Measurements from ENCODE around the gene PTPN14.

- TF ChIP-seq, protein P1, sequence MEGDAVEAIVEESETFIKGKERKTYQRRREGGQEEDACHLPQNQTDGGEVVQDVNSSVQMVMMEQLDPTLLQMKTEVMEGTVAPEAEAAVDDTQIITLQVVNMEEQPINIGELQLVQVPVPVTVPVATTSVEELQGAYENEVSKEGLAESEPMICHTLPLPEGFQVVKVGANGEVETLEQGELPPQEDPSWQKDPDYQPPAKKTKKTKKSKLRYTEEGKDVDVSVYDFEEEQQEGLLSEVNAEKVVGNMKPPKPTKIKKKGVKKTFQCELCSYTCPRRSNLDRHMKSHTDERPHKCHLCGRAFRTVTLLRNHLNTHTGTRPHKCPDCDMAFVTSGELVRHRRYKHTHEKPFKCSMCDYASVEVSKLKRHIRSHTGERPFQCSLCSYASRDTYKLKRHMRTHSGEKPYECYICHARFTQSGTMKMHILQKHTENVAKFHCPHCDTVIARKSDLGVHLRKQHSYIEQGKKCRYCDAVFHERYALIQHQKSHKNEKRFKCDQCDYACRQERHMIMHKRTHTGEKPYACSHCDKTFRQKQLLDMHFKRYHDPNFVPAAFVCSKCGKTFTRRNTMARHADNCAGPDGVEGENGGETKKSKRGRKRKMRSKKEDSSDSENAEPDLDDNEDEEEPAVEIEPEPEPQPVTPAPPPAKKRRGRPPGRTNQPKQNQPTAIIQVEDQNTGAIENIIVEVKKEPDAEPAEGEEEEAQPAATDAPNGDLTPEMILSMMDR (conservative IDR thresholded peaks at IDR 0.05; ENCODE audit: low read depth in 2 of 2) = no peak
- TF ChIP-seq POLR2AphosphoS5 (IDR thresholded peaks at IDR 0.05; ENCODE audit: low read depth) (no peak), STAT1 (IDR thresholded peaks at IDR 0.05; ENCODE audit: unreplicated experiment) (no peak), EZH2 (IDR thresholded peaks at IDR 0.05; ENCODE audit: low read depth, unreplicated experiment) (no peak), CREB1 (CRISPR knock-in tag; IDR thresholded peaks at IDR 0.05; ENCODE audit: low read depth) (no peak), JUNB (IDR thresholded peaks at IDR 0.05; ENCODE audit: unreplicated experiment) (no peak), ZNF331 (CRISPR knock-in tag; IDR thresholded peaks at IDR 0.05; ENCODE audit: low read depth) (no peak), NANOG (IDR thresholded peaks at IDR 0.05; ENCODE audit: borderline replicate concordance) (no peak), EZH2phosphoT487 (IDR thresholded peaks at IDR 0.05; ENCODE audit: unreplicated experiment) (no peak), ZNF114 (CRISPR knock-in tag; IDR thresholded peaks at IDR 0.05) (no peak)
- TF ChIP-seq, protein P2, sequence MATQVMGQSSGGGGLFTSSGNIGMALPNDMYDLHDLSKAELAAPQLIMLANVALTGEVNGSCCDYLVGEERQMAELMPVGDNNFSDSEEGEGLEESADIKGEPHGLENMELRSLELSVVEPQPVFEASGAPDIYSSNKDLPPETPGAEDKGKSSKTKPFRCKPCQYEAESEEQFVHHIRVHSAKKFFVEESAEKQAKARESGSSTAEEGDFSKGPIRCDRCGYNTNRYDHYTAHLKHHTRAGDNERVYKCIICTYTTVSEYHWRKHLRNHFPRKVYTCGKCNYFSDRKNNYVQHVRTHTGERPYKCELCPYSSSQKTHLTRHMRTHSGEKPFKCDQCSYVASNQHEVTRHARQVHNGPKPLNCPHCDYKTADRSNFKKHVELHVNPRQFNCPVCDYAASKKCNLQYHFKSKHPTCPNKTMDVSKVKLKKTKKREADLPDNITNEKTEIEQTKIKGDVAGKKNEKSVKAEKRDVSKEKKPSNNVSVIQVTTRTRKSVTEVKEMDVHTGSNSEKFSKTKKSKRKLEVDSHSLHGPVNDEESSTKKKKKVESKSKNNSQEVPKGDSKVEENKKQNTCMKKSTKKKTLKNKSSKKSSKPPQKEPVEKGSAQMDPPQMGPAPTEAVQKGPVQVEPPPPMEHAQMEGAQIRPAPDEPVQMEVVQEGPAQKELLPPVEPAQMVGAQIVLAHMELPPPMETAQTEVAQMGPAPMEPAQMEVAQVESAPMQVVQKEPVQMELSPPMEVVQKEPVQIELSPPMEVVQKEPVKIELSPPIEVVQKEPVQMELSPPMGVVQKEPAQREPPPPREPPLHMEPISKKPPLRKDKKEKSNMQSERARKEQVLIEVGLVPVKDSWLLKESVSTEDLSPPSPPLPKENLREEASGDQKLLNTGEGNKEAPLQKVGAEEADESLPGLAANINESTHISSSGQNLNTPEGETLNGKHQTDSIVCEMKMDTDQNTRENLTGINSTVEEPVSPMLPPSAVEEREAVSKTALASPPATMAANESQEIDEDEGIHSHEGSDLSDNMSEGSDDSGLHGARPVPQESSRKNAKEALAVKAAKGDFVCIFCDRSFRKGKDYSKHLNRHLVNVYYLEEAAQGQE (IDR thresholded peaks at IDR 0.05; ENCODE audit: unreplicated experiment) = no peak
Observed at GRCh38 chr1:214566158-214567104, 15.0 kb upstream of the PTPN14 start.

Data from GM23338 (cell line).